Measurements from ENCODE around the gene PCDHB7. TPM values are rescaled to one million over a fixed set of nuclear protein-coding genes. Genes with fewer than 3 reads are reported as not detected.
A peak's percentile ranks its signal among the peaks of the same experiment; 100 is the strongest.
"Not testable (repeated sequence)": the region's sequence is repeated elsewhere in the genome, so short reads cannot be mapped to it uniquely, and the experiment has no call there.

The PCDHB7 gene
- total RNA-seq, 1 donor from 2014 or later, result 0.63 TPM

DNA sequence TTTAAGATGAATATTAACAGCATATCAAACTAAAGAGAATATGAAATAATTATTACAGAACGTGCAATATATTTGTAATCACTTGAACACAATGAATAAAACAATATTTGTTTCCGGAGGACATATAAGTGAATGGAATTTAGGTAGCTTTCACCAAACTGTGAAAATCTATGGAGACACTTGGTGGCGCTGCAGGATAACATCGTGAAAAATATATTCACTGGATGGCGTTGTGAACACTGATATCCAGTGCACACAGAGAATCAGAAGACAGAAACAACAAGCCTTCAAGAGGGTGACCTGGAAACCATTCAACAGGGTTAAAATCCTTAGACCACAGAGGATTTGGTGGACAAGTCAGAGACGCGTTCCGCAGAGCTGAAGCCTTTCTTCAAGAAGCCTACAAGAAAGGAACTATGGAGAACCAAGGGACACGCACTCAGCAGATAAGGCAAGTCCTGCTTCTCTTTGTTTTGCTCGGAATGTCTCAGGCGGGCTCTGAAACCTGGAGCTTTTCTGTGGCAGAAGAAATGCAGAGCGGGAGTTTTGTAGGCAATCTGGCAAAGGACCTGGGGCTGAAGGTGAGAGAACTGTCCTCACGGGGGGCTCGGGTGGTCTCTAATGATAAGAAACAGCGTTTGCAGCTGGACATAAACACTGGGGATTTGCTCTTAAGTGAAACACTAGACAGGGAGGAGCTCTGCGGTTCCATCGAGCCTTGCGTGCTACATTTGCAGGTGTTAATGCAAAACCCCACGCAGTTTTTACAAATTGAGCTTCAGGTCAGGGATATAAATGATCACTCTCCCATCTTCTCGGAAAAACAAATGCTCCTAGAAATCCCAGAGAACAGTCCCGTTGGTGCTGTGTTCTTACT, 27.2 kb downstream of the PCDHB7 start, which contains the start of gene PCDHB11:
PCDHB11 (plus strand) TSS at position 269 of the 877 bp plus-strand sequence; CDS start at position 417, 148 bp downstream.
- Mint-ChIP-seq H3K4me3 (peak within 1 kb of the TSS; percentile 74), H3K9me3 (no peaks in the 10 kb centered on the region), H3K4me1 (ENCODE audit: unreplicated experiment) (no peaks in the 10 kb centered on the region), H3K27me3 (no peaks in the 10 kb centered on the region), H3K36me3 (peaks cover 4% of the 10 kb centered on the region), H3K27ac (no peak within 1 kb of the TSS)
- DNase-seq (ENCODE audit: extremely low spot score, unreplicated experiment), result no peak
- TF ChIP-seq, protein P1, sequence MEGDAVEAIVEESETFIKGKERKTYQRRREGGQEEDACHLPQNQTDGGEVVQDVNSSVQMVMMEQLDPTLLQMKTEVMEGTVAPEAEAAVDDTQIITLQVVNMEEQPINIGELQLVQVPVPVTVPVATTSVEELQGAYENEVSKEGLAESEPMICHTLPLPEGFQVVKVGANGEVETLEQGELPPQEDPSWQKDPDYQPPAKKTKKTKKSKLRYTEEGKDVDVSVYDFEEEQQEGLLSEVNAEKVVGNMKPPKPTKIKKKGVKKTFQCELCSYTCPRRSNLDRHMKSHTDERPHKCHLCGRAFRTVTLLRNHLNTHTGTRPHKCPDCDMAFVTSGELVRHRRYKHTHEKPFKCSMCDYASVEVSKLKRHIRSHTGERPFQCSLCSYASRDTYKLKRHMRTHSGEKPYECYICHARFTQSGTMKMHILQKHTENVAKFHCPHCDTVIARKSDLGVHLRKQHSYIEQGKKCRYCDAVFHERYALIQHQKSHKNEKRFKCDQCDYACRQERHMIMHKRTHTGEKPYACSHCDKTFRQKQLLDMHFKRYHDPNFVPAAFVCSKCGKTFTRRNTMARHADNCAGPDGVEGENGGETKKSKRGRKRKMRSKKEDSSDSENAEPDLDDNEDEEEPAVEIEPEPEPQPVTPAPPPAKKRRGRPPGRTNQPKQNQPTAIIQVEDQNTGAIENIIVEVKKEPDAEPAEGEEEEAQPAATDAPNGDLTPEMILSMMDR (conservative IDR thresholded peaks at IDR 0.05), result peak; percentile 53

DNA sequence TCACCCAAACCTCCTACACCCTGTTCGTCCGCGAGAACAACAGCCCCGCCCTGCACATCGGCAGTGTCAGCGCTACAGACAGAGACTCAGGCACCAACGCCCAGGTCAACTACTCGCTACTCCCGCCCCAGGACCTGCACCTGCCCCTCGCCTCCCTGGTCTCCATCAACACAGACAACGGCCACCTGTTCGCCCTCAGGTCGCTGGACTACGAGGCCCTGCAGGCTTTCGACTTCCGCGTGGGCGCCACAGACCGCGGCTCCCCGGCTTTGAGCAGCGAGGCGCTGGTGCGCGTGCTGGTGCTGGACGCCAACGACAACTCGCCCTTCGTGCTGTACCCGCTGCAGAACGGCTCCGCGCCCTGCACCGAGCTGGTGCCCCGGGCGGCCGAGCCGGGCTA, 28.7 kb downstream of the PCDHB7 start:
- H3K4me3 Mint-ChIP-seq; H3K36me3 Mint-ChIP-seq; H3K4me1 Mint-ChIP-seq (ENCODE audit: unreplicated experiment); H3K9me3 Mint-ChIP-seq; H3K27me3 Mint-ChIP-seq; DNase-seq (ENCODE audit: extremely low spot score, unreplicated experiment); H3K27ac Mint-ChIP-seq: not testable (repeated sequence)

DNA sequence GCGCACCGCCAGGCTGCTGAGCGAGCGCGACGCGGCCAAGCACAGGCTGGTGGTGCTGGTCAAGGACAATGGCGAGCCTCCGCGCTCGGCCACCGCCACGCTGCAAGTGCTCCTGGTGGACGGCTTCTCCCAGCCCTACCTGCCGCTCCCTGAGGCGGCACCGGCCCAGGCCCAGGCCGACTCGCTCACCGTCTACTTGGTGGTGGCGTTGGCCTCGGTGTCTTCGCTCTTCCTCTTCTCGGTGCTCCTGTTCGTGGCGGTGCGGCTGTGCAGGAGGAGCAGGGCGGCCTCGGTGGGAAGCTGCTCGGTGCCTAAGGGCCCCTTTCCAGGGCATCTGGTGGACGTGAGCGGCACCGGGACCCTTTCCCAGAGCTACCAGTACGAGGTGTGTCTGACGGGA, 29.2 kb downstream of the PCDHB7 start:
- DNase-seq (ENCODE audit: extremely low spot score, unreplicated experiment); H3K9me3 Mint-ChIP-seq; H3K4me1 Mint-ChIP-seq (ENCODE audit: unreplicated experiment); H3K27ac Mint-ChIP-seq; H3K4me3 Mint-ChIP-seq; H3K36me3 Mint-ChIP-seq; H3K27me3 Mint-ChIP-seq: not testable (repeated sequence)

DNA sequence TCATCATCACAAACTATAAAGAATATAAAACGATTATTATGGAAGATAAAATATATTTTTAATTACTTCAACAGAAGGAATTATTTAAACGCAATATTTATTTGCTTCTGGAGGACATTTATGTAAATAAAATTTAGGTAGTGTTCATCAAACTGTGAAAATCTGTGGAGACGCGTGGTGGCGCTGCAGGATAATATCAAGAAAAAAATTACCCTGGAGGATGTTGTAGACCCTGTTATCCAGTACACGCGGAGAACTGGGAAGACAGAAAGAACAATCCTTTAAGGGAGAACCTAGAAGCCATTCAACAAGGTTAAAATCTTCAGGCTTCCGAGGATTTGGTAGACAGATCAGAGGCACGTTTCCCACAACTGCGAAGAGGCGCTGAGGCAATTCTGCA, 36.0 kb downstream of the PCDHB7 start, which contains the start of gene PCDHB12:
PCDHB12 (plus strand) TSS at position 242 of the 400 bp plus-strand sequence. CDS start 189 bp downstream, outside the sequence.
- TF ChIP-seq, protein P1 (conservative IDR thresholded peaks at IDR 0.05), result peak; percentile 45
- Mint-ChIP-seq H3K36me3 (no peaks in the 10 kb centered on the region), H3K9me3 (peaks cover under 1% of the 10 kb centered on the region), H3K27me3 (no peaks in the 10 kb centered on the region), H3K4me3 (peak within 1 kb of the TSS; percentile 80), H3K27ac (no peak within 1 kb of the TSS), H3K4me1 (ENCODE audit: unreplicated experiment) (no peaks in the 10 kb centered on the region)
- DNase-seq (ENCODE audit: extremely low spot score, unreplicated experiment), result no peak

DNA sequence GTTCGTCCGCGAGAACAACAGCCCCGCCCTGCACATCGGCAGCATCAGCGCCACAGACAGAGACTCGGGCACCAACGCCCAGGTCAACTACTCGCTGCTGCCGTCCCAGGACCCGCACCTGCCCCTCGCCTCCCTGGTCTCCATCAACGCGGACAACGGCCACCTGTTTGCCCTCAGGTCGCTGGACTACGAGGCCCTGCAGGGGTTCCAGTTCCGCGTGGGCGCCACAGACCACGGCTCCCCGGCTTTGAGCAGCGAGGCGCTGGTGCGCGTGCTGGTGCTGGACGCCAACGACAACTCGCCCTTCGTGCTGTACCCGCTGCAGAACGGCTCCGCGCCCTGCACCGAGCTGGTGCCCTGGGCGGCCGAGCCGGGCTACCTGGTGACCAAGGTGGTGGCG, 37.8 kb downstream of the PCDHB7 start:
- H3K9me3 Mint-ChIP-seq; H3K4me1 Mint-ChIP-seq (ENCODE audit: unreplicated experiment); DNase-seq (ENCODE audit: extremely low spot score, unreplicated experiment): not testable (repeated sequence)

DNA sequence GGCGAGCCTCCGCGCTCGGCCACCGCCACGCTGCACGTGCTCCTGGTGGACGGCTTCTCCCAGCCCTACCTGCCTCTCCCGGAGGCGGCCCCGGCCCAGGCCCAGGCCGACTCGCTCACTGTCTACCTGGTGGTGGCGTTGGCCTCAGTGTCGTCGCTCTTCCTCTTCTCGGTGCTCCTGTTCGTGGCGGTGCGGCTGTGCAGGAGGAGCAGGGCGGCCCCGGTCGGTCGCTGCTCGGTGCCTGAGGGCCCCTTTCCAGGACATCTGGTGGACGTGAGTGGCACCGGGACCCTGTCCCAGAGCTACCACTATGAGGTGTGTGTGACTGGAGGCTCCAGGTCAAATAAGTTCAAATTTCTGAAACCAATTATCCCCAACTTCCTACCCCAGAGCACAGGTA, 38.4 kb downstream of the PCDHB7 start:
- not testable (repeated sequence) for H3K36me3 Mint-ChIP-seq; DNase-seq (ENCODE audit: extremely low spot score, unreplicated experiment); H3K4me3 Mint-ChIP-seq; H3K4me1 Mint-ChIP-seq (ENCODE audit: unreplicated experiment); H3K27ac Mint-ChIP-seq; H3K27me3 Mint-ChIP-seq; H3K9me3 Mint-ChIP-seq

More for the DNA sequence above, 37.8 kb downstream of the PCDHB7 start:
- H3K27me3 Mint-ChIP-seq, H3K27ac Mint-ChIP-seq, H3K36me3 Mint-ChIP-seq, H3K4me3 Mint-ChIP-seq: not testable (repeated sequence)

DNA sequence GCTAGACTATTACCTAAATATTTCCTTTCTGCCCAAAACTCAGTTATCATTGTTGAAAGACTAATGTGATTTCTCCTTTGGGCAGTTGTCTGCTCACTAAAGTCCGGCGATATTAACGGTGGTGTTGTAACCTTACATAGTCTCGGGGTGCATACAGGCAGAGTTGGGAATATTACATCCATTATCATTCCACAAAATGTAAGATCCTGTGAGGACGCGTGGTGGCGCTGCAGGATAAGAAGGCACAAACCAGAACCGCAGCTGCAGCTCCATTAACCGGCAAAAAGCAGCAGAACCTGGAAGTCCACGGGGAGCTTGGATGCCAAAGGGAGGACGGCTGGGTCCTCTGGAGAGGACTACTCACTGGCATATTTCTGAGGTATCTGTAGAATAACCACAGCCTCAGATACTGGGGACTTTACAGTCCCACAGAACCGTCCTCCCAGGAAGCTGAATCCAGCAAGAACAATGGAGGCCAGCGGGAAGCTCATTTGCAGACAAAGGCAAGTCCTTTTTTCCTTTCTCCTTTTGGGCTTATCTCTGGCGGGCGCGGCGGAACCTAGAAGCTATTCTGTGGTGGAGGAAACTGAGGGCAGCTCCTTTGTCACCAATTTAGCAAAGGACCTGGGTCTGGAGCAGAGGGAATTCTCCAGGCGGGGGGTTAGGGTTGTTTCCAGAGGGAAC, 41.4 kb downstream of the PCDHB7 start, which contains the start of gene PCDHB13:
PCDHB13 (plus strand) TSS at position 264 of the 684 bp plus-strand sequence; CDS start at position 469, 205 bp downstream.
- H3K27me3 Mint-ChIP-seq; H3K27ac Mint-ChIP-seq; DNase-seq (ENCODE audit: extremely low spot score, unreplicated experiment); H3K4me1 Mint-ChIP-seq (ENCODE audit: unreplicated experiment); H3K36me3 Mint-ChIP-seq; H3K9me3 Mint-ChIP-seq: not testable (repeated sequence)
- H3K4me3 Mint-ChIP-seq, result peak within 1 kb of the TSS; percentile 78
- TF ChIP-seq, protein P1 (conservative IDR thresholded peaks at IDR 0.05), result peak; percentile 48

DNA sequence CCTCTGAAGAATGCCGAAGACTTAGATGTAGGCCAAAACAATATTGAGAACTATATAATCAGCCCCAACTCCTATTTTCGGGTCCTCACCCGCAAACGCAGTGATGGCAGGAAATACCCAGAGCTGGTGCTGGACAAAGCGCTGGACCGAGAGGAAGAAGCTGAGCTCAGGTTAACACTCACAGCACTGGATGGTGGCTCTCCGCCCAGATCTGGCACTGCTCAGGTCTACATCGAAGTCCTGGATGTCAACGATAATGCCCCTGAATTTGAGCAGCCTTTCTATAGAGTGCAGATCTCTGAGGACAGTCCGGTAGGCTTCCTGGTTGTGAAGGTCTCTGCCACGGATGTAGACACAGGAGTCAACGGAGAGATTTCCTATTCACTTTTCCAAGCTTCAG, 42.1 kb downstream of the PCDHB7 start:
- not testable (repeated sequence) for H3K9me3 Mint-ChIP-seq; H3K36me3 Mint-ChIP-seq; H3K27me3 Mint-ChIP-seq; H3K27ac Mint-ChIP-seq; DNase-seq (ENCODE audit: extremely low spot score, unreplicated experiment); H3K4me1 Mint-ChIP-seq (ENCODE audit: unreplicated experiment); H3K4me3 Mint-ChIP-seq

DNA sequence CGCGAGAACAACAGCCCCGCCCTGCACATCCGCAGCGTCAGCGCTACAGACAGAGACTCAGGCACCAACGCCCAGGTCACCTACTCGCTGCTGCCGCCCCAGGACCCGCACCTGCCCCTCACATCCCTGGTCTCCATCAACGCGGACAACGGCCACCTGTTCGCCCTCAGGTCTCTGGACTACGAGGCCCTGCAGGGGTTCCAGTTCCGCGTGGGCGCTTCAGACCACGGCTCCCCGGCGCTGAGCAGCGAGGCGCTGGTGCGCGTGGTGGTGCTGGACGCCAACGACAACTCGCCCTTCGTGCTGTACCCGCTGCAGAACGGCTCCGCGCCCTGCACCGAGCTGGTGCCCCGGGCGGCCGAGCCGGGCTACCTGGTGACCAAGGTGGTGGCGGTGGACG, 43.1 kb downstream of the PCDHB7 start:
- not testable (repeated sequence) for H3K4me1 Mint-ChIP-seq (ENCODE audit: unreplicated experiment); H3K4me3 Mint-ChIP-seq; H3K27ac Mint-ChIP-seq; H3K36me3 Mint-ChIP-seq; DNase-seq (ENCODE audit: extremely low spot score, unreplicated experiment); H3K27me3 Mint-ChIP-seq; H3K9me3 Mint-ChIP-seq

DNA sequence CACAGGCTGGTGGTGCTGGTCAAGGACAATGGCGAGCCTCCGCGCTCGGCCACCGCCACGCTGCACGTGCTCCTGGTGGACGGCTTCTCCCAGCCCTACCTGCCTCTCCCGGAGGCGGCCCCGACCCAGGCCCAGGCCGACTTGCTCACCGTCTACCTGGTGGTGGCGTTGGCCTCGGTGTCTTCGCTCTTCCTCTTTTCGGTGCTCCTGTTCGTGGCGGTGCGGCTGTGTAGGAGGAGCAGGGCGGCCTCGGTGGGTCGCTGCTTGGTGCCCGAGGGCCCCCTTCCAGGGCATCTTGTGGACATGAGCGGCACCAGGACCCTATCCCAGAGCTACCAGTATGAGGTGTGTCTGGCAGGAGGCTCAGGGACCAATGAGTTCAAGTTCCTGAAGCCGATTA, 43.6 kb downstream of the PCDHB7 start:
- not testable (repeated sequence) for H3K9me3 Mint-ChIP-seq, H3K27ac Mint-ChIP-seq

More for the DNA sequence above, 43.6 kb downstream of the PCDHB7 start:
- H3K36me3 Mint-ChIP-seq; H3K4me1 Mint-ChIP-seq (ENCODE audit: unreplicated experiment); DNase-seq (ENCODE audit: extremely low spot score, unreplicated experiment); H3K27me3 Mint-ChIP-seq; H3K4me3 Mint-ChIP-seq: not testable (repeated sequence)

Data from type B pancreatic cell (in vitro differentiated cells).